Measurements from ENCODE around the gene IL1F10.

Gene IL1F10

GRCh38 chr2:113112871-113113270 is 45.1 kb downstream of the IL1F10 start:
- Histone ChIP-seq H3K79me2 (ENCODE audit: control insufficient read depth, low read length) (no peaks in the 10 kb centered on the region), H3K9me2 (replicated peaks; ENCODE audit: control insufficient read depth, low read length) (no peaks in the 10 kb centered on the region; the same call in 1 of the 2 replicates), H3K27me3 (ENCODE audit: control insufficient read depth, low read length) (peaks cover 33% of the 10 kb centered on the region), H3K4me2 (ENCODE audit: low read length) (no peak overlapping the region), H3K4me3 (ENCODE audit: low read length) (no peak overlapping the region), H3F3A (ENCODE audit: control insufficient read depth, insufficient read depth) (no peaks in the 10 kb centered on the region), H3K27ac (ENCODE audit: low read depth, low read length) (no peak overlapping the region), H4K20me1 (ENCODE audit: control insufficient read depth, insufficient read depth, low read depth, low read length) (no peaks in the 10 kb centered on the region), H3K36me3 (ENCODE audit: control insufficient read depth, low read length) (no peaks in the 10 kb centered on the region), H3K4me1 (ENCODE audit: control insufficient read depth, low read length) (peaks cover 8% of the 10 kb centered on the region), H3K9me3 (ENCODE audit: control insufficient read depth, insufficient read depth, low read length) (no peaks in the 10 kb centered on the region)
- no peak for TF ChIP-seq EZH2phosphoT487 (IDR thresholded peaks at IDR 0.05; ENCODE audit: borderline replicate concordance, low read length)
- TF ChIP-seq CTCF (IDR thresholded peaks at IDR 0.05; ENCODE audit: low read depth, low read length, poor library complexity, severe bottlenecking): no peak

- Histone ChIP-seq H3K4me1 (ENCODE audit: control insufficient read depth, low read length) (peaks cover 8% of the 10 kb centered on the region), H3K36me3 (ENCODE audit: control insufficient read depth, low read length) (no peaks in the 10 kb centered on the region), H3K9me2 (replicated peaks; ENCODE audit: control insufficient read depth, low read length) (no peaks in the 10 kb centered on the region; the same call in 1 of the 2 replicates), H3F3A (ENCODE audit: control insufficient read depth, insufficient read depth) (no peaks in the 10 kb centered on the region), H3K4me2 (ENCODE audit: low read length) (no peak overlapping the region), H3K4me3 (ENCODE audit: low read length) (no peak overlapping the region), H3K27me3 (ENCODE audit: control insufficient read depth, low read length) (peaks cover 33% of the 10 kb centered on the region), H3K79me2 (ENCODE audit: control insufficient read depth, low read length) (no peaks in the 10 kb centered on the region), H3K27ac (ENCODE audit: low read depth, low read length) (no peak overlapping the region), H4K20me1 (ENCODE audit: control insufficient read depth, insufficient read depth, low read depth, low read length) (no peaks in the 10 kb centered on the region), H3K9me3 (ENCODE audit: control insufficient read depth, insufficient read depth, low read length) (no peaks in the 10 kb centered on the region)
- TF ChIP-seq CTCF (IDR thresholded peaks at IDR 0.05; ENCODE audit: low read depth, low read length, poor library complexity, severe bottlenecking): no peak
These were observed 46.0 kb downstream of the IL1F10 start for GRCh38 chr2:113113807-113114206.

- TF ChIP-seq EZH2phosphoT487 (IDR thresholded peaks at IDR 0.05; ENCODE audit: borderline replicate concordance, low read length) (no peak), CTCF (IDR thresholded peaks at IDR 0.05; ENCODE audit: low read depth, low read length, poor library complexity, severe bottlenecking) (no peak)
- peaks cover 8% of the 10 kb centered on the region for H3K4me1 ChIP-seq (ENCODE audit: control insufficient read depth, low read length)
- H3K27me3 ChIP-seq (ENCODE audit: control insufficient read depth, low read length): peaks cover 33% of the 10 kb centered on the region
- no peaks in the 10 kb centered on the region for H3F3A ChIP-seq (ENCODE audit: control insufficient read depth, insufficient read depth)
- H3K4me2 ChIP-seq (ENCODE audit: low read length): no peak overlapping the region
- no peaks in the 10 kb centered on the region for H4K20me1 ChIP-seq (ENCODE audit: control insufficient read depth, insufficient read depth, low read depth, low read length)
- H3K9me2 ChIP-seq (replicated peaks; ENCODE audit: control insufficient read depth, low read length): no peaks in the 10 kb centered on the region; the same call in 1 of the 2 replicates
- no peaks in the 10 kb centered on the region for H3K36me3 ChIP-seq (ENCODE audit: control insufficient read depth, low read length)
- H3K9me3 ChIP-seq (ENCODE audit: control insufficient read depth, insufficient read depth, low read length): no peaks in the 10 kb centered on the region
- no peak overlapping the region for H3K27ac ChIP-seq (ENCODE audit: low read depth, low read length)
- no peak overlapping the region for H3K4me3 ChIP-seq (ENCODE audit: low read length)
- H3K79me2 ChIP-seq (ENCODE audit: control insufficient read depth, low read length): no peaks in the 10 kb centered on the region
These were observed 46.6 kb downstream of the IL1F10 start for GRCh38 chr2:113114224-113114945.

All from DOHH2 (cell line).